WTC11 (cell line): ENCODE results near the gene EPN2. TPM values are rescaled to one million over a fixed set of nuclear protein-coding genes. Genes with fewer than 3 reads are reported as not detected.
"Not testable (repeated sequence)": the region's sequence is repeated elsewhere in the genome, so short reads cannot be mapped to it uniquely, and the experiment has no call there.

ENCODE experiments used
- ATAC-seq: fragments of 200-7000 bp; cut with Tn5 transposase; 2 replicates; pipeline ENCODE4 v1.10.0; 2021; ENCODE audit warnings: mild to moderate bottlenecking, moderate library complexity
- CTCF ChIA-PET: fragments of 300-600 bp; sonication (Branson Sonifier 250); formaldehyde crosslinking; loops from one replicate; lab custom pipeline; 2021; ENCODE audit warnings: antibody characterized with exemption; lab: Charles Lee
- POLR2A ChIA-PET: fragments of 350-600 bp; sonication (Branson Sonifier 250); formaldehyde crosslinking; loops from one replicate; lab custom pipeline; 2021; ENCODE audit warnings: antibody characterized with exemption; lab: Charles Lee
- DNase-seq: peaks from one replicate; pipeline ENCODE4 v3.0.0; 2021; ENCODE audit warnings: low spot score
- H3K27ac Mint-ChIP-seq: 2 replicates; pipeline ENCODE4 v1.8.0; 2021; ENCODE audit warnings: mixed read lengths
- H3K27me3 Mint-ChIP-seq: 2 replicates; pipeline ENCODE4 v1.8.0; 2021; ENCODE audit warnings: low read depth, mild to moderate bottlenecking, moderate library complexity, mixed read lengths
- H3K36me3 Mint-ChIP-seq: 2 replicates; pipeline ENCODE4 v1.8.0; 2021; ENCODE audit warnings: mixed read lengths
- H3K4me1 Mint-ChIP-seq: 2 replicates; pipeline ENCODE4 v1.8.0; 2022; ENCODE audit warnings: mixed read lengths
- H3K4me3 Mint-ChIP-seq: 2 replicates; pipeline ENCODE4 v1.8.0; 2021; ENCODE audit warnings: mild to moderate bottlenecking, moderate library complexity, mixed read lengths
- H3K9me3 Mint-ChIP-seq: 2 replicates; pipeline ENCODE4 v1.8.0; 2021; ENCODE audit warnings: mixed read lengths
- CREB1 ChIP-seq: sonication (generic); formaldehyde crosslinking; IDR thresholded peaks from 2 replicates; pipeline ENCODE4 v1.8.0; 2023; ENCODE audit warnings: mild to moderate bottlenecking, missing genetic modification reagents
- CREM ChIP-seq: sonication (generic); formaldehyde crosslinking; IDR thresholded peaks from 2 replicates; pipeline ENCODE4 v1.8.1; 2022; ENCODE audit warnings: mild to moderate bottlenecking, missing genetic modification reagents, moderate library complexity
- CTCF ChIP-seq: fragments of 200-600 bp; IDR thresholded peaks from 2 replicates; pipeline ENCODE4 v1.8.0; 2022; ENCODE audit warnings: antibody characterized with exemption
- ERG ChIP-seq: fragments of 250-450 bp; sonication (Bioruptor Pico); IDR thresholded peaks from 2 replicates; pipeline ENCODE4 v1.8.0; 2021; ENCODE audit warnings: mild to moderate bottlenecking
- ESRRA ChIP-seq: sonication (generic); formaldehyde crosslinking; IDR thresholded peaks from 2 replicates; pipeline ENCODE4 v1.8.1; 2022; ENCODE audit warnings: mild to moderate bottlenecking, missing genetic modification reagents, borderline replicate concordance
- FOXK1 ChIP-seq: sonication (generic); formaldehyde crosslinking; IDR thresholded peaks from 2 replicates; pipeline ENCODE4 v1.8.0; 2022; ENCODE audit warnings: mild to moderate bottlenecking, moderate library complexity, missing genetic modification reagents
- HMGA2 ChIP-seq: fragments of 250-450 bp; sonication (Bioruptor Pico); IDR thresholded peaks from 2 replicates; pipeline ENCODE4 v1.4.0; 2021; ENCODE audit warnings: mild to moderate bottlenecking, moderate library complexity
- JAZF1 ChIP-seq: fragments of 250-450 bp; sonication (Bioruptor Pico); IDR thresholded peaks from 2 replicates; pipeline ENCODE4 v1.9.0; 2021; ENCODE audit warnings: moderate library complexity, mild to moderate bottlenecking, inconsistent platforms
- JUN ChIP-seq: sonication (generic); formaldehyde crosslinking; IDR thresholded peaks from 2 replicates; pipeline ENCODE4 v1.8.0; 2023; ENCODE audit warnings: mild to moderate bottlenecking, missing genetic modification reagents
- MYBL2 ChIP-seq: sonication (generic); formaldehyde crosslinking; IDR thresholded peaks from 2 replicates; pipeline ENCODE4 v1.8.1; 2023; ENCODE audit warnings: mild to moderate bottlenecking, moderate library complexity, missing genetic modification reagents
- NFE2L1 ChIP-seq: sonication (generic); formaldehyde crosslinking; IDR thresholded peaks from 2 replicates; pipeline ENCODE4 v1.8.1; 2023; ENCODE audit warnings: missing genetic modification reagents
- NR1H2 ChIP-seq: sonication (generic); formaldehyde crosslinking; IDR thresholded peaks from 2 replicates; pipeline ENCODE4 v1.9.0; 2021; ENCODE audit warnings: mild to moderate bottlenecking, moderate library complexity, missing genetic modification reagents
- OVOL2 ChIP-seq: fragments of 250-450 bp; sonication (Bioruptor Pico); IDR thresholded peaks from 2 replicates; pipeline ENCODE4 v1.9.0; 2021; ENCODE audit warnings: mild to moderate bottlenecking, borderline replicate concordance
- PRRX2 ChIP-seq: fragments of 250-450 bp; sonication (Bioruptor Pico); IDR thresholded peaks from 2 replicates; pipeline ENCODE4 v1.8.0; 2021; ENCODE audit warnings: mild to moderate bottlenecking
- RELA ChIP-seq: sonication (generic); formaldehyde crosslinking; IDR thresholded peaks from 2 replicates; pipeline ENCODE4 v1.8.1; 2022; ENCODE audit warnings: missing genetic modification reagents, mild to moderate bottlenecking, borderline replicate concordance
- RORB ChIP-seq: fragments of 250-450 bp; sonication (Bioruptor Pico); IDR thresholded peaks from 2 replicates; pipeline ENCODE4 v1.9.0; 2021; ENCODE audit warnings: mild to moderate bottlenecking
- SMAD3 ChIP-seq: sonication (generic); formaldehyde crosslinking; IDR thresholded peaks from 2 replicates; pipeline ENCODE4 v1.8.0; 2022; ENCODE audit warnings: missing genetic modification reagents, mild to moderate bottlenecking, borderline replicate concordance
- SP1 ChIP-seq: sonication (generic); formaldehyde crosslinking; conservative IDR thresholded peaks from 2 replicates; pipeline ENCODE4 v1.8.1; 2022; ENCODE audit warnings: missing genetic modification reagents
- STAT6 ChIP-seq: sonication (generic); formaldehyde crosslinking; conservative IDR thresholded peaks from 2 replicates; pipeline ENCODE4 v1.8.1; 2023; ENCODE audit warnings: mild to moderate bottlenecking, low read depth, missing genetic modification reagents, moderate library complexity
- TEAD4 ChIP-seq: sonication (generic); formaldehyde crosslinking; IDR thresholded peaks from 2 replicates; pipeline ENCODE4 v1.8.0; 2022; ENCODE audit warnings: mild to moderate bottlenecking, missing genetic modification reagents
- USF1 ChIP-seq: sonication (generic); formaldehyde crosslinking; IDR thresholded peaks from 2 replicates; pipeline ENCODE4 v1.8.0; 2022; ENCODE audit warnings: mild to moderate bottlenecking, missing genetic modification reagents
- ZNF281 ChIP-seq: sonication (generic); formaldehyde crosslinking; IDR thresholded peaks from 2 replicates; pipeline ENCODE4 v1.8.0; 2023; ENCODE audit warnings: mild to moderate bottlenecking, missing genetic modification reagents
- ZNF317 ChIP-seq: sonication (generic); formaldehyde crosslinking; IDR thresholded peaks from 2 replicates; pipeline ENCODE4 v1.8.1; 2023; ENCODE audit warnings: low read depth, mild to moderate bottlenecking, moderate library complexity, missing genetic modification reagents, borderline replicate concordance
- ZNF671 ChIP-seq: fragments of 250-450 bp; sonication (Bioruptor Pico); IDR thresholded peaks from 2 replicates; pipeline ENCODE4 v1.8.0; 2021; ENCODE audit warnings: mild to moderate bottlenecking
- total RNA-seq: library from RNA; stranded (reverse); gene quantifications from 3 replicates; pipeline ENCODE4 v1.2.3, GENCODE V29; 2021

EPN2 gene
- total RNA-seq, 1 experiment from 2014 or later, result 48.8 TPM

GRCh38 chr17:19273731-19274130 is 36.6 kb downstream of the EPN2 start (continued):
- no peak for TF ChIP-seq FOXK1 (CRISPR knock-in tag)
- TF ChIP-seq SP1 (CRISPR knock-in tag), result no peak

- CTCF ChIA-PET, result no interaction called here
- no peak overlapping the region for H3K4me3 Mint-ChIP-seq
- TF ChIP-seq CTCF (no peak), PRRX2 (CRISPR knock-in tag) (no peak), ERG (CRISPR knock-in tag) (no peak), USF1 (no peak), HMGA2 (no peak), CREB1 (CRISPR knock-in tag) (no peak), OVOL2 (no peak), RORB (CRISPR knock-in tag) (no peak), NR1H2 (CRISPR knock-in tag) (no peak), ESRRA (no peak), MYBL2 (CRISPR knock-in tag) (no peak), ZNF281 (CRISPR knock-in tag) (no peak), ZNF317 (CRISPR knock-in tag) (no peak), RELA (CRISPR knock-in tag) (no peak), JAZF1 (no peak)
- ATAC-seq (no peak), DNase-seq (no peak)
- no peaks in the 10 kb centered on the region for H3K27me3 Mint-ChIP-seq
- peak overlapping the region; percentile 33; the same call in 1 of the 2 replicates for H3K27ac Mint-ChIP-seq
- H3K9me3 Mint-ChIP-seq, result no peaks in the 10 kb centered on the region
- peaks cover 19% of the 10 kb centered on the region for H3K36me3 Mint-ChIP-seq
- POLR2A ChIA-PET, result no interaction called here
- peaks cover 26% of the 10 kb centered on the region for H3K4me1 Mint-ChIP-seq
Measured at GRCh38 chr17:19274893-19275292, 37.7 kb downstream of the EPN2 start.

- no peaks in the 10 kb centered on the region for H3K9me3 Mint-ChIP-seq
- POLR2A ChIA-PET, result interaction anchor here (0.6 kb wide), 1 partner anchor 78 kb away, joined by 5 read pairs; no protein-coding TSS in a partner anchor
- peaks cover 19% of the 10 kb centered on the region for H3K36me3 Mint-ChIP-seq
- peaks cover 25% of the 10 kb centered on the region for H3K4me1 Mint-ChIP-seq
- TF ChIP-seq SMAD3 (CRISPR knock-in tag) (no peak), ZNF671 (CRISPR knock-in tag) (no peak), NR1H2 (CRISPR knock-in tag) (no peak), NFE2L1 (no peak), SP1 (CRISPR knock-in tag) (no peak), JUN (no peak), CREM (no peak), TEAD4 (no peak), STAT6 (no peak)
- no peak overlapping the region for H3K27ac Mint-ChIP-seq
- CTCF ChIA-PET, result interaction anchor here (0.6 kb wide), 2 partner anchors 13 to 19 kb away, joined by 3 read pairs; no protein-coding TSS in a partner anchor
- DNase-seq (no peak), ATAC-seq (no peak)
- H3K27me3 Mint-ChIP-seq, result no peaks in the 10 kb centered on the region
- H3K4me3 Mint-ChIP-seq, result no peak overlapping the region
Measured at GRCh38 chr17:19275457-19276127, 38.4 kb downstream of the EPN2 start.

- Mint-ChIP-seq H3K27ac (peak overlapping the region; percentile 52; the same call in 1 of the 2 replicates), H3K36me3 (peaks cover 25% of the 10 kb centered on the region), H3K4me1 (peaks cover 14% of the 10 kb centered on the region)
- not testable (repeated sequence) for ATAC-seq, H3K27me3 Mint-ChIP-seq, H3K9me3 Mint-ChIP-seq, H3K4me3 Mint-ChIP-seq, DNase-seq
- POLR2A ChIA-PET, result interaction anchor here (0.7 kb wide), 1 partner anchor 539 kb away, joined by 3 read pairs; no protein-coding TSS in a partner anchor
- CTCF ChIA-PET, result interaction anchor here (2.2 kb wide), 1 partner anchor 60 kb away, joined by 7 read pairs; no protein-coding TSS in a partner anchor
Measured at GRCh38 chr17:19278284-19278683, 41.1 kb downstream of the EPN2 start.
